GM19023 (cell line): ENCODE data around the gene ZNF804A.

ENCODE experiments used
- ATAC-seq: cut with Tn5 transposase; IDR thresholded peaks from one replicate; pipeline ENCODE4 v1.9.1; 2021; ENCODE audit warnings: mild to moderate bottlenecking, moderate library complexity; ENCODE audit not compliant: unreplicated experiment

The ZNF804A gene

GRCh38 chr2:184921676-184922075 is 323.3 kb downstream of the ZNF804A start:
- no peak for ATAC-seq

GRCh38 chr2:184923751-184924150 is 325.4 kb downstream of the ZNF804A start:
- no peak for ATAC-seq

GRCh38 chr2:184927040-184927439 is 328.7 kb downstream of the ZNF804A start:
- no peak for ATAC-seq

DNA sequence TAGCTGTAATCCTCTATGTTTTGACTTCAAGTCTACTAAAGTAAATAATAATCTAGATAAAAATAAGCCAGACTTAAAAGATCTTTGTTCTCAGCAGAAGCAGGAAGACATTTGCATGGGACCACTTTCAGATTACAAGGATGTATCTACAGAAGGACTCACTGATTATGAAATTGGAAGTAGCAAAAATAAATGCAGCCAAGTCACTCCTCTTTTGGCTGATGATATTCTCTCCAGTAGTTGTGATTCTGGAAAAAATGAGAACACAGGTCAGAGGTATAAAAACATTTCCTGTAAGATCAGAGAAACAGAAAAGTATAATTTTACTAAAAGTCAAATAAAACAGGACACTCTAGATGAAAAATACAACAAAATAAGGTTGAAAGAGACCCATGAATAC is 338.4 kb downstream of the ZNF804A start:
- ATAC-seq = no peak

DNA sequence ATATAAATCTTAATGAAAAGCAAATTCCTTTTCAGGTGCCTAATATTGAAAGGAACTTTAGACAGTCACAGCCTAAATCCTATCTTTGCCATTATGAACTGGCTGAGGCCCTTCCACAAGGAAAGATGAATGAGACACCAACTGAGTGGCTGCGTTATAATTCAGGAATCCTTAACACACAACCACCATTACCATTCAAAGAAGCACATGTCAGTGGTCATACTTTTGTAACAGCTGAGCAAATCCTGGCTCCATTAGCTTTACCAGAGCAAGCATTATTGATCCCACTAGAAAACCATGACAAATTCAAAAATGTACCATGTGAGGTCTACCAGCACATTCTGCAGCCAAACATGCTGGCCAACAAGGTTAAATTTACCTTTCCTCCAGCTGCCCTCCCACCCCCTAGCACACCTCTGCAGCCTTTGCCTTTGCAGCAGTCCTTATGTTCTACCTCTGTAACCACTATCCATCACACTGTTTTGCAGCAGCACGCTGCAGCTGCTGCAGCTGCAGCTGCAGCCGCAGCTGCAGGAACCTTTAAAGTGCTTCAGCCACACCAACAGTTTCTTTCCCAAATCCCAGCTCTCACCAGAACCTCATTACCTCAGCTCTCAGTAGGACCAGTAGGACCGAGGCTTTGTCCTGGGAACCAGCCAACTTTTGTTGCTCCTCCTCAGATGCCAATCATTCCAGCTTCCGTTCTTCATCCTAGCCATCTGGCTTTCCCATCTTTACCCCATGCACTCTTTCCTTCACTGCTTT is 340.1 kb downstream of the ZNF804A start:
- no peak for ATAC-seq

DNA sequence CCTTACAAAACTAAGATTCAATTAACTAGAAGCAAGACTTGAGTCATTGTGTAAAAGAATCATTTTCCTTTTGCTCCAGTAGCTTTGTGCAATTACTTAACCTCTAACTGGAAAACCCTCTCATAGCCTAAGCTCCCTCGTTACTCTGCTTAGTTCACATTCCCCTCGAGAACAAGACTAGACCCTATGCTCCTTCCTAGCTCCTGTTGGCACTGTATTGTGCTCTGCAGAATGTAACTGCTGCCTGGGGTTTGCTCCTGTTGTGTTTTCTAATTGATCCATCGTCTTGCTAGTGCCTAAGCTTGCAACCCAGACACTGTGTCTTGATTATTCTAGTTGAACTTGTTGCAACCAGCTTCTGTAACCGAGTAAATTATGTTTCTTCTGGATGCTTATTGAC is 347.0 kb downstream of the ZNF804A start:
- no peak for ATAC-seq

- ATAC-seq = no peak
Measured at GRCh38 chr2:184945824-184946223, 347.5 kb downstream of the ZNF804A start.

- ATAC-seq = no peak
Measured at GRCh38 chr2:184956856-184957255, 358.5 kb downstream of the ZNF804A start.

- ATAC-seq = no peak
Measured at GRCh38 chr2:184971546-184972068, 373.3 kb downstream of the ZNF804A start.
